ENCODE data around the gene EXT2. TPM values are rescaled to one million over a fixed set of nuclear protein-coding genes. Genes with fewer than 3 reads are reported as not detected.

EXT2 gene
- total and polyA plus RNA-seq, 2 of the 13 experiments (the other 11 are each of a cell fraction or from before 2014, with no cell fraction given), result 61.5 to 68.7 TPM

GRCh38 chr11:44140372-44140771 lies 44.9 kb downstream of the EXT2 start:
- in situ Hi-C loops (cut with HindIII; ENCODE audit: extremely low pct_ligation_motif_present, low pct_unique_long_range_greater_than_20kb), result no loop called here
- BruUV-seq (replicated peaks), result no TSS peak
- peaks cover 0 to 3% of the 10 kb centered on the region in 2 experiments; a peak in 2 of 5 replicates for H3K36me3 ChIP-seq (replicated peaks in 1 of 2; ENCODE audit: control insufficient read depth in 1 of 2, insufficient read depth in 2 of 2, low read length in 2 of 2)
- H3K4me2 ChIP-seq (ENCODE audit: low read depth, low read length), result no peak overlapping the region
- H2AFZ ChIP-seq (ENCODE audit: low read length), result no peak overlapping the region
- DNase-seq (ENCODE audit: low spot score) (no peak), FAIRE-seq (no peak), ATAC-seq (no peak)
- no peaks in the 10 kb centered on the region for H4K20me1 ChIP-seq (ENCODE audit: insufficient read depth, low read length)
- H3K9me3 ChIP-seq (ENCODE audit: low read length), result no peaks in the 10 kb centered on the region
- no peak overlapping the region for H3K4me3 ChIP-seq (replicated peaks in 1 of 3; ENCODE audit: insufficient read depth in 1 of 3, low read depth in 2 of 3, low read length in 3 of 3)
- intact Hi-C loops (cut with micrococcal nuclease; ENCODE audit: unreplicated experiment), result no loop called here
- no peak overlapping the region for H3K9ac ChIP-seq (ENCODE audit: insufficient read depth, low read depth, low read length)
- no peaks in the 10 kb centered on the region for H3K27me3 ChIP-seq (ENCODE audit: control insufficient read depth in 1 of 2, insufficient read depth in 2 of 2, low read length in 2 of 2)
- WGBS (ENCODE audit: low lambda C conversion rate), result 93% methylated on average over 1 of the region's 1 CpG
- H3K79me2 ChIP-seq (ENCODE audit: insufficient read depth, low read length), result no peaks in the 10 kb centered on the region
- no peak overlapping the region for H3K27ac ChIP-seq (ENCODE audit: extremely low read length, insufficient read depth, low read length)
- H3K4me1 ChIP-seq (ENCODE audit: insufficient read depth, low read length), result no peaks in the 10 kb centered on the region
- CTCF ChIA-PET (ENCODE audit: low intra/inter-chr PET ratio, low total read pairs), result no interaction called here
- POLR2A ChIA-PET, result no interaction called here
- TF ChIP-seq FOXP1 (IDR thresholded peaks at IDR 0.05), result no peak
- TF ChIP-seq FOXP1 (CRISPR knock-in tag; IDR thresholded peaks at IDR 0.05), result no peak
- TF ChIP-seq ZNF644 (CRISPR knock-in tag; IDR thresholded peaks at IDR 0.05; ENCODE audit: low read depth), result no peak
- TF ChIP-seq SYNCRIP (IDR thresholded peaks at IDR 0.05; ENCODE audit: insufficient read depth, low read depth, low read length), result no peak
- no peak for TF ChIP-seq SUZ12 (IDR thresholded peaks at IDR 0.05; ENCODE audit: low read depth, low read length)
- no peak for TF ChIP-seq PAXIP1 (CRISPR knock-in tag; conservative IDR thresholded peaks at IDR 0.05)
- no peak for TF ChIP-seq TFAP4 (IDR thresholded peaks at IDR 0.05; ENCODE audit: borderline replicate concordance, low read depth)
- TF ChIP-seq MIER3 (CRISPR knock-in tag; IDR thresholded peaks at IDR 0.05; ENCODE audit: borderline replicate concordance), result no peak
- no peak for TF ChIP-seq ZNF33A (CRISPR knock-in tag; IDR thresholded peaks at IDR 0.05; ENCODE audit: borderline replicate concordance)
- no peak for TF ChIP-seq SP140L (CRISPR knock-in tag; IDR thresholded peaks at IDR 0.05; ENCODE audit: borderline replicate concordance)
- no peak for TF ChIP-seq MYPOP (CRISPR knock-in tag; IDR thresholded peaks at IDR 0.05)
- TF ChIP-seq ZNF3 (CRISPR knock-in tag; IDR thresholded peaks at IDR 0.05), result no peak
- no peak for TF ChIP-seq NRL (CRISPR knock-in tag; IDR thresholded peaks at IDR 0.05; ENCODE audit: borderline replicate concordance)
- TF ChIP-seq HMG20B (CRISPR knock-in tag; conservative IDR thresholded peaks at IDR 0.05), result no peak
- TF ChIP-seq TCF12 (IDR thresholded peaks at IDR 0.05), result no peak
- TF ChIP-seq TCF12 (CRISPR knock-in tag; IDR thresholded peaks at IDR 0.05), result no peak
- TF ChIP-seq TRAFD1 (CRISPR knock-in tag; IDR thresholded peaks at IDR 0.05; ENCODE audit: borderline replicate concordance), result no peak
- TF ChIP-seq NCOA1 (CRISPR knock-in tag; IDR thresholded peaks at IDR 0.05), result no peak
- TF ChIP-seq IKZF1 (IDR thresholded peaks at IDR 0.05), result no peak
